Measurements from ENCODE around the gene USP8.
"Not testable (repeated sequence)": the region's sequence is repeated elsewhere in the genome, so short reads cannot be mapped to it uniquely, and the experiment has no call there.

Gene USP8

DNA sequence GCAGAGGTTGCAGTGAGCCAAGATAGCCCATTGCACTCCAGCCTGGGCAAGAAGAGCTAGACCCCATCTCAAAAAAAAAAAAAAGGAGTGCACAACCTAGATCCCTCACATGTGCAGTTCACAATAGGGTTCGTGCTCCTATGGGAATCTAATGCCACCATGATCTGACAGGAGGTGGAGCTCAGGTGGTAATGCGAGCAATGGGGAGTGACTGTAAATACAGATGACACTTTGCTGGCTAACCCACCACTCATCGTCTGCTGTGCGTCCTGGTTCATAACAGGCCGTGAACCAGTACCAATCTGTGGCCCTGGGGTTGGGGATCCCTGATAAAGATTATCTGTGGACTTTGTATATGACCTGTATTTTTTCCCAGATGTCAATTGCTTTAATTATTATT, 16.7 kb downstream of the USP8 start:
- no peak for DNase-seq (ENCODE audit: low read depth)

DNA sequence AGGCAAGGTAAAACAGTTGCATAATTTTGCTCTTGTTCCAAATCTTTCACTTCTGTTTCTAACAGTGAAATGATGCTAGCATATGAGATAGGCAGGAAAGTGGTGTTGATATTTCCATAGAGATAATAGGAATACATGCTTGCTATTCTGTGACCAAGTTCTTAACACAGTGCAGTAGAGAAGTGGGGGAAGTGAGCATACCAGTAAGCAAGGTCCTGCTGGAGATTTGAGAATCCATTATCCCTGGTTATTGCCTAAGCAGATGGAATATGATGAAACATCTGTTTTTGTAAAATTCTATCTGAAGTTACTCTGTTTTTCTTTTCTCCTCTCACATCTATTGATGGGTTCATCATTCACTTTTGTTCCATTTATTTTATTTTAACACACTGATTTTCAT, 28.7 kb downstream of the USP8 start:
- DNase-seq (ENCODE audit: low read depth): peak; percentile 33

DNA sequence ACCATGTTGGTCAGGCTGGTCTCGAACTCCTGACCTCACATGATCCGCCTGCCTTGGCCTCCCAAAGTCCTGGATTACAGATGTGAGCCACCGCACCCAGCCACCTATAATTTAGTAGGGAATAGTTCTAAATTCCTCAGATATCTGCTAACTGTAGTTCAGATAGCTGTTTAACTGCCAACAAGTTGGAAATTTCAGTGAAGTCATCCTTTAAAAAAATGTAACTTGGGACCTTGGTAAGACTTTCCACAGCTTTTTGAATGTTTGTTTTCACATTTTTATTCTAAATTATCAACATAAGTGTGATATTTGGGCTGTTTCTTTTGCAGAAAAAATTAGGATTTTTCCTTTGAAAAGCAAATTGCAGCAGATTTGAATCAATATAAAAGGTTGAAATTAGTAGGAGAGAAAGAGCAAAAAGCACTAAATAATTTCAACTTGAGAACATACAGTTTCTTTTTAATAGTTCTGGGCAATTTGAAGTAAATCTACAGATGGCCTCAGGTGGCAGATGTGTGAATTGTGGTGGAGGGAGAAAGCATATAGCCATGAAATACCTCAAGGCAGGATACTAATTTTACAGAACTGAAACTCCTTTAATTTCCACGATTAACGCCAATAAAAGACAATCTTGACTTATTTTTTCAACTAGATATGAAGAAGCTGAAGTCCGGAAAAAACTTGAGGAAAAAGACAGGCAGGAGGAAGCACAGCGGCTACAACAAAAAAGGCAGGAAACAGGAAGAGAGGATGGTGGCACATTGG, 34.3 kb downstream of the USP8 start:
- DNase-seq (ENCODE audit: low read depth): peak; percentile 18

DNA sequence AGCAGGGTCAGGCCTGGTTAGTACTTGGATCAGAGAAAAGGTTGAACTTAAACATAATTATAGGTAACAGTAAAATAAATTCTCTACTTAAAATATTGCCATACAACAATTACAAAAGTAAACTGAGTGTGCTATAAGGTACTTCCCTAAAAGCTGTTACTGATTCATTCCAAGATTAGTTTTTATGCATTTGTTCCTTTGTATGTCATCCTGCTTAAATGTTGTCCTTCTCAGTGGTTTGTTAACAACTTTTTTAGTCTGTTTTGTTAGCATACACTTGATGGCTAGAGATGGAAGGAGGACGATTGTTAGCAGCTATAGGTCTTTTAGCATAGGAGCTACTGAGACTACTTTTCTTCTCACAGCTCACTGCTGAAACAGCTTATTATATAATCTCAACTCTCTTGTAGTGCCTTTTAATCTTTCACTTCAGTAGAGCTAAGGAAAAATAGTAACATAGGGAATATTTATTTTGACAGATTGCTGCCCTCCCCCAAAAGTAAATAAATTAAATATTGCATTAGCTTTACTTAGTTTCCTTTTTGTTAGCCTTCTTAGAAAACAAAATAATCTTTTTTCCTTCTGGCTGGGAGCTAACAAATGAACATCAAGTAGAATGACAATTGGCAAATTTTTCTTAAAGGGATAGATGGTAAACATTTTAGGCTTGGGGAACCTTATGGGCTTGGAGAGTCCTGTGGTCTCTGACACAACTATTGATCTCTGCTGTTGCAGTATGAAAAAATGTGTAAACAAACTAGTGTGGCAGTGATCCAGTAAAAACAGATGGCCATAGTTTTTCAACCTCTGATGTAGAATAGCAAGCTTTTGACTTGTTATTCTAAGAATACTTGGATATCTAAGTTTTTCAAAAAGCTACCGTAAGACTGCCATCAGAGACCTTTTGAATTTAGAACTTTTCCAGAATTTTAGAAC, 39.5 kb downstream of the USP8 start:
- peak; percentile 35 for DNase-seq (ENCODE audit: low read depth)

DNA sequence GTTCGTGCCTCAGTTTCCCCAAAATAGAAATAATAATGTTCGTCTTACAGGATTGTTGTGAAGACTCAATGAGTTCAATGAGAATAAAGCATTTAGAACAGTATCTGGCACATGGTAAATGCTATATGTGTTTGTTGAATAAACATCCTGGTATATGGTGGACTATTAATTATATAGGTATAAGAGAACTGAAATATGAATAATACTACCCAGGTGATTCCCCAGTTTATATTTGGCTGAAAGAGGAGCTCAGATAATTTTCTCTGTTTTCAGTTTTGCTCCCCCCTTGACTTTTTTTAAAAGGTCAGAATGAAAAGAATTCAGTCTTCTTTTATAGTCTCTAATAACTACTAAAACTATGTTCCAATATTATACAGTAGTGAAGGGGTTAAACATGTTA, 46.9 kb downstream of the USP8 start:
- no peak for DNase-seq (ENCODE audit: low read depth)

DNA sequence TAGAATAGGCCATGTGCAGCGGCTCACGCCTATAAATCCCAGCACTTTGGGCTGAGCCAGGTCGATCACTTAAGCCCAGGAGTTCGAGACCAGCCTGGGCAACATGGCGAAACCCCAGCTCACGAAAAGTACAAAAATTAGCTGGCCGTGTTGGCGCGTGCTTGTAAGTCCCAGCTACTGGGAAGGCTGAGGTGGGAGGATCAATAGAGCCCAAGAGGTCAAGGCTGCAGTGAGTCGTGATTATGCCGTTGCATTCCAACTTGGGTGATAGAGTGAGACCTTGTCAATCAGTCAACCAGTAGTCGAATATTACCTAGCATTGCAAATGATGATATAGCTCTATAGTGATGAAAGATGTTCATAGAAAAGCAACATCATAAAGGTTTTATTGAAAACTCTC, 51.9 kb downstream of the USP8 start:
- no peak for DNase-seq (ENCODE audit: low read depth)

DNA sequence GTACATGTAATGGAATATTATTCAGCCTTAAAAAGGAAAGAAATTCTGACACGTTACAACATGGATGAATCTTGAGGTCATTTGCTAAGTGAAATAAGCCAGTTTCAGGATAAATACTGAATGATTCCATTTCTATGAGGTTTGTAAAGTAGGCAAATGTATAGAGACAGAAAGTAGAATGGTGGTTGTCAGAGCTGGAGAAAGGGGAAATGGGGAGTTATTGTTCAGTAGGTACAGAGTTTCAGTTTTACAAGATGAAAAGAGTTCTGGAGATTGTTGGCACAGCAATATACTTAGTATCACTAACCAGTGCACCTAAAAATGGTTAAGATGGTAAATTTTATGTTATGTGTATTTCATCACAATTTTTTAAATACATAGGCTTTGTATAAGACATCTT, 60.6 kb downstream of the USP8 start:
- no peak for DNase-seq (ENCODE audit: low read depth)

DNA sequence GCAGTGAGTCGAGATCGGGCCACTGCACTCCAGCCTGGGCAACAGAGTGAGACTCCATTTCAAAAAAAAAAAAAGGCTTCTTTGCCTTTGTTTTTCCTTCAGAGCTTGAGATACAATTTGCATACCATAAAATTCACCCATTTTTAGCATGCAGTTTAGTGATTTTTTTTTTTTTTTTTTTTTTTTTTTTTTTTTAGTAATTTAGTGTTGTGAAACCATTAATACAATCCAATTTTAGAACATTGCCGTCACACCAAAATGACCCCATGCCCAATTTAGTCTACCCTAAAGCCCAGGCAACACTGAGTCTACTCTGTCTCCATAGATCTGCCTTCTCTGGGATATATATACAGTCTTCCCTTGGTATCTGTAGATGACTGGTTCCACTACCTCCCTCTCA, 61.2 kb downstream of the USP8 start:
- no peak for DNase-seq (ENCODE audit: low read depth)

DNA sequence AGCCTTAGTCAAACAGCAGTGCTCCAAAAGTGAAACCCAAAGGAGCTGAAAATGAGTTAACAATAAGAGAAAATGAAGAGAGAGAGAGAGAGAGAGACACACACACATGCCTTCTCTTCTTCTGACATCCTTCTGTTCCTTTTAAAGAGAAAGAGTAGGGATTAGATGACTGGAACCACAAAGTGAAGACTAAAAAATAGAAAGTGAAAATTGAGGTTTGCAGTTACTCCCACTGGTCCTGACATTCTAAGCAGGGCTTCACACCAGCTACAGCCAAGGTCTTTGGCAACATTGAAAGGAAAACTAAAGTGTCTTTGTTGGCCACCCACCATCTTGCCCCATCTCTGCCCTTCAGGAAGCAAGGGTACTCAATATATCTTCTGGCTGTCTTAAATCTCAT, 63.1 kb downstream of the USP8 start:
- no peak for DNase-seq (ENCODE audit: low read depth)

DNA sequence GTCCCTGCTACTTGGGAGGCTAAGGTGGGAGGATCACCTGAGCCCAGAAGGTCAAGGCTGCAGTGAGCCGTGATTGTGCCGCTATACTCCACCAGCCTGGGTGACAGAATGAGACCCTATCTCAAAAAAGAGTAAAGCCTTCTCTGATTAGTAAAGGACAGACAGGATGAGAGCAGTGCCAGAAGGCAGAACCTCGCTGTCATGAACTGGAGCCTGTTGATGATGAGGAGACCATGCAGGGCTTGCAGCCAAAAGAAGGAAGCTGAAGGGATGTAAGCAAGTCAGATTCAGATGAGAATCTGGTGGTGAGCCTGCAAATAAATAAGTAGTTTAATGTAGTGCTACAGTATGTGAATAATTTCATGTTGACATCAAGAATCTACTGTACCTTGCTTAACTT, 69.4 kb downstream of the USP8 start:
- DNase-seq (ENCODE audit: low read depth): no peak

DNA sequence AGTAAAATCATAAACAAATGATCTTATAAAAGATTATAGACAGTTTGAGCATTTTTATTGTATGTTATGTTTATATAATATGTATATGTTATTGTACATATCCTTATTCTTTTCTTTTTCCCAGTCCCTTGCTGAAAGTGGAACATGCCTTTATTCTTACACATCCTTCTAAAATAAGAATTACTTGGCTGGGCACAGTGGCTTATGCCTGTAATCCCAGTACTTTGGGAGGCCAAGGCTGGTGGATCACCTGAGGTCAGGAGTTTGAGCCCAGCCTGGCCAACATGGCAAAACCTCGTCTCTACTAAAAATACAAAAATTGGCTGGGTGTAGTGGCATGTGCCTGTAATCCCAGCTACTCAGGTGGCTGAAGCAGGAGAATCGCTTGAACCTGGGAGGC, 70.3 kb downstream of the USP8 start:
- DNase-seq (ENCODE audit: low read depth): not testable (repeated sequence)

DNA sequence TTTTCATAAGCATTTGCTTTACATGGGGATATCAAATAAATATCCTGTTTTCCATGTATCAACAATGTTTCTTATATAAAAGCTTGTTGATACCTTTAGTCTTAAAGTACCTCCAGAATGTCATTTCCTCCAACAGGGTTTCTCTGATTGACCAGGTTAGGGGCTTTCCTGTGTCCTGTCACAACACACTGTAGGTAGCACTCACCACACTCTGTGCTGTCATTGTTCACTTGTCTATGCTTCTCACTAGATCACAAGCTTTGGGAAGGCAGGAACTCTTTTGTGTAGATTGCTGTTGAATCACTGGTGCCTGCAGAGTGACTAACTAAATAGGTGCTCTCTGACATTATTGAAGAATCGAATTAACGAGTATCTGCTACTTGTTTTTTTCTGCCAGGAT, 72.5 kb downstream of the USP8 start:
- no peak for DNase-seq (ENCODE audit: low read depth)

DNA sequence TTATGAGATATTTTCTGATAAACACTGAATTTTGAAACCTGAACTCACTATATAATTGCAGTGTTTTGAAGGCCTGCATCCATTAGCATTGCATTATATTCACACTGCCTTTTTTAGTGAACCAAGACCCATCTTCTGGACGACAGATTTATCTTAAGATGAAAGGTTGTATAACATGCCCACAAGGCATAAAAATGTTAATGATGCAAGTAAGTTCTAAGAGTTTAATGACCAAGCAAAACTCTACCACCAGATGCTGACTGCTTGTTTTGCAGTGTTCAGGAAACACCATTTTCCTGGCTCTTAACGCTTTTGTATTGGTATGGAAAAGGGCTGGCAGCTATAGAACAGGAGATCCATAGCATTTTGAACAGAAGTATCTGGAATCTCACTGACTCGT, 76.1 kb downstream of the USP8 start:
- DNase-seq (ENCODE audit: low read depth): no peak

DNA sequence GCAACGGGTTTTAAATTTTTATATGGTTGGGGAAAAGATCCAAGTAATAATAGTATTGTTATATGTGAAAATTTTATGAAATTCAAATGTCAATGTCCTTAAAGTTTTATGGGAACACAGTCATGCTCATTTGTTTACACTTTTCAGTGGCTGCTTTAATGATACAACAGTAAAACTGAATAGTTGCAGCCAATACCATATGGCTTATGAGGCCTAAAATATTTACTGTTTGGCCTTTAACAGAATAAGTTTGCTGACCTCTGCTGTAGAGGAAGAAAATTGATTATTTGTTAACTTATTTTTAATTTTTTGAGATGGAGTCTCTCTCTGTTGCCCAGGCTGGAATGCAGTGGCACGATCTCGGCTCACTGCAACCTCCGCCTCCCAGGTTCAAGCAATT, 77.6 kb downstream of the USP8 start:
- no peak for DNase-seq (ENCODE audit: low read depth)

DNA sequence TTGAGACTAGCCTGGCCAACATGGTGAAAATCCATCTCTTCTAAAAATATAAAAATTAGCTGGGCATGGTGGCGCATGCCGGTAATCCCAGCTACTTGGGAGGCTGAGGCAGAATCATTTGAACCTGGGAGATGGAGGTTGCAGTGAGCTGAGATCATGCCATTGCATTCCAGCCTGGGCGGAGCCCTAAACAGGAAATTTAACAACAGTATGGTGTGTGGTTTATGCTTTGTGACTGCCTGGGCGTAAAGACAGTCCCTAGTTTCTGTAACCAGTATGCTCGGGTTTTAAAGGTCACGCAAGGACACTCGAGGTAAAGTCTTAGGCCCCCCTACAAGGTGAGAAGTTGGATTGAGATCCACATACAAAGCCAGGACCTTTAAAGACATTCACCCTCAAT, 78.9 kb downstream of the USP8 start:
- DNase-seq (ENCODE audit: low read depth): no peak

DNA sequence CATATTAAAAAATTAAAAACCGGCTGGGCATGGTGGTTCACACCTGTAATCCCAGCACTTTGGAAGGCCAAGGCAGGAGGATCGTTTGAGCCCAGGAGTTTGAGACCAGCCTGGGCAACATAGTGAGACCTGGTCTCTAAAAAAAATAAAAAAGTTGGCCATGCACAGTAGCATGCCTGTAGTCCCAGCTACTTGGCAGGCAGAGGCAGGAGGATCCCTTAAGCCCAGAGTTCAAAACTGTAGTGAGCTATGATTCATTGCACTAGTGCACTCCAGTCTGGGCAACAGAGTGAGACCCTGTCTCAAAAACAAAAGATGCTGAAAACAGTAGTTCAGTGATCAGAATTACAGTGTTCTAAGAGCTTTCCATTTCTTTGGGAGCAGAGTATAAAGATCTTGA, 81.5 kb downstream of the USP8 start:
- DNase-seq (ENCODE audit: low read depth): not testable (repeated sequence)

DNA sequence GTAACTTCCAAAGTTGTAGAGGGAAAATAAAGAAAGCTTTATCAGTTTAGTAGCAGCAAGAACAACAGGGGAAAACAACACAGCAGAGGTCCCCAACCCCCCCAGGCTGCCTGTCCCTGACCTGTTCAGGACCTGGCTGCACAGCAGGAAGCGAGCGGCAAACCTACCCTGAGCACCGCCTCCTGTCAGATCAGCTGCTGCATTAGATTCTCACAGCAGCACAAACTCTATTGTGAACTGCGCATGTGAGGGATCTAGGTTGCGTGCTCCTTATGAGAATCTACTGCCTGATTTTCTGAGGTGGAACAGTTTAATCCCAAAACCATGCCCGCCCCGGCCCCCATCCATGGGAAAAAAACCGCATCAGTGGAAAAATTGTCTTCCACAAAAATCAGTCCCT, 81.9 kb downstream of the USP8 start:
- DNase-seq (ENCODE audit: low read depth): no peak

DNA sequence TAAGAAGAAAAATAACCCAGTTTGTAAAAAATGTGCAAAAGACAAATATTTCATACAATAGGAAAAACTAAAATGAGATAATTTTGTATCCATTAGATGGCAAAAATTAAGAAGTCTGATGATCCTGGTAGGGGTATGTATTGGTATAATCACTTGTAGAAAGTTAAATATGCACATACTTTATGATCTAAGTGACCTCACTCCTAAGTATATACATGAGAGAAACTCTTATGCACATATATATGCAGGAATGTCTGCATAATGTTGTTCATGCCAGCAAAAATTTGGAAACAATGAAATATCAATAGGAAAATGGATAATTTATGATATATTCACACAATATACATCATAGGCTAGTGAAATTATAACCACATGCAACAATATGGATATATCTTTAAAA, 88.8 kb downstream of the USP8 start:
- DNase-seq (ENCODE audit: low read depth): no peak

DNA sequence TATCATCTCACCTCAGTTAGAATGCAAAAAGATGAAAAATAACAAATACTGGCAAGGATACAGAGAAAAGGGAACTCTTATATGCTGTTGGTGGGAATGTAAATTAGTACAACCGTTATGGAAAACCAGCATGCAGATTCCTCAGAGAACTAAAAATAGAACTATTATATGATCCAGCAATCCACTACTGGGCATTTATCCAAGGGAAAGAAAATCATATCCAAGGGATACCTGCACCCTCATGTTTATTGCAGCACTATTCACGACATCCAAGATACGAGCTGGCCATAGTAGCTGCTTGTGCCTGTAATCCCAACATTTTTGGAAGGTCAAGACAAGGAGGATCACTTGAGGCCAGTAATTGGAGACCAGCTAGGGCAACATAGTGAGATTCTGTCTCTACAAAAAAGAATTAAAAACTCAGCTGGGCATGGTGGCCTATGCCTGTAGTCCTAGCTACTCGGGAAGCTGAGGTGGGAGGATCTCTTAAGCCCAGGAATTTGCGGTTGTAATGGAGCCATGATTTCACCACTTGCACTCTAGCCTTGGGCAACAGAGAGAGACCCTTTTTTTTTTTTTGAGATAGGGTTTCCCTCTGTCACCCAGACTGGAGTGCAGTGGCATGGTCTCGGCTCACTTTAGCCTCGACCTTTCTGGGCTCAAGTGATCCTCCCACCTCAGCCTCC, 95.7 kb downstream of the USP8 start:
- peak; percentile 25 for DNase-seq (ENCODE audit: low read depth)

DNA sequence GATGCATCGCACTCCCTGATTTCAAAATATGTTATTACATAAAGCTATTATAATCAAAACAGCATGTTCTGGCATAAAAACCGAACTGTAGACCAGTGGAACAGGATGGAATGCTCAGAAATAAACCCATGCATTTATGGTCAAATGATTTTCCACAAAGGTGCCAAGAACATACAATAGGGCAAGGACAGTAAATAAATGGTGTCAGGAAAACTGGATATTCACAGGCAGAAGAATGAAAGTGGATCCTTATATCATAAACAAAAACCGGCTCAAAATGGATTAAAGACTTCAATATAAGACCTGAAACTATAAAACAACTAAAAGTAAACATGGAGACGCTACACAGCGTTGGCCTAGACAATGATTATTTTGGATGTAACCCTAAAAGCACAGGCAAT, 99.6 kb downstream of the USP8 start:
- no peak for DNase-seq (ENCODE audit: low read depth)

DNA sequence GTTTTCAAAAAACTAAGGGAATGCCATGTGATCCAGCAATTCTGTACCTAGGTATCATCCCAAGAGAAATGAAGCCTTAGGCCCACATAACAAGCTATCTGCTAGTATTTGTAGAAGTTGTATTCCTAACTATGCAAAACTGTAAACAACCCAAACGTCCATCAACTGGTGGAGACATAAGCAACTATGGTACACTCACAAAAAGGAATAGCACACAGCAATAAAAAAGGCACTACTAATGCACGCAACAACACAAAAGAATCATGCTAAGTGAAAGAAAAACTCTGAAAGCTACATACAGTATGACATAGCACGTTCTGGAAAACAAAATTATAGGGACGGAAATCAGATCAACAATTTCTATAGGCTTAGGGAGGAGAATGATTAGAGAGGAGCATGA, 107.0 kb downstream of the USP8 start:
- no peak for DNase-seq (ENCODE audit: low read depth)

DNA sequence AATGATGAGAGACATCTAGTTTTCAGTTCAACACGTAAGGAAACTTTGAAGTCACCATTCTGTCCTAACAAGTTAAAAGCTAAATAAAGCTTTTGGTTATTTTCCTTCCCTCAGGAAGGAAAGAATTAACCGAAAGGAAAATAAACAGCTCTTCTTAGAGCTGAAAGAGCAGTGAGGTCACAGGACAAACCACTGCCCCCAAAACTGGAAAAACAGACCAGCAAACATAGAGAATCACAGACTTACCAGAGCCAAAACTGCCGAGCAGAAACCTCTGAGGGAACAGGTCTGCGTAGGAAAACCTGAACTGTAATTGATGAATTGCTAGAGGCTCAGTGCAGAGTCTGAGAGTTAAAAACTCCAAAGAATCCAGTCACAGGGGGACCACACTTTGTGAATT, 107.6 kb downstream of the USP8 start:
- peak; percentile 31 for DNase-seq (ENCODE audit: low read depth)

DNA sequence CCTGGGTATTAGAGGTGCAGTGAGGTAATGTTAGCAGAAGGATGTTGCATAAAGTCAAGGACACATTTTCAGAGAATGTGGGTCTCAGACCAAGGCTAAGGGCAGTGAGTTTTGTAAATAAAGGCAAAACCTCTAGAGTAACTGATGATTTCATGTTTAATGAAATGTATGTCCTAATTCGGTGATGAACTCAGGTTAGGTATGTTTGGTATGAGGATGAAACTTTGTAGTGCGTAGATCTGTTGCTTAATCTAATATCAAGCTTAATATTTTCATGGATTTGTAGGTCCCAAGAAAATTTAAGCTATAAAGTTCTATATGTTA, 118.6 kb downstream of the USP8 start:
- DNase-seq (ENCODE audit: low read depth): peak; percentile 34
